ENCODE results near the gene RBFOX1. TPM values are rescaled to one million over a fixed set of nuclear protein-coding genes. Genes with fewer than 3 reads are reported as not detected.

RBFOX1 gene
- total RNA-seq, 1 experiment from 2014 or later: not detected

DNA sequence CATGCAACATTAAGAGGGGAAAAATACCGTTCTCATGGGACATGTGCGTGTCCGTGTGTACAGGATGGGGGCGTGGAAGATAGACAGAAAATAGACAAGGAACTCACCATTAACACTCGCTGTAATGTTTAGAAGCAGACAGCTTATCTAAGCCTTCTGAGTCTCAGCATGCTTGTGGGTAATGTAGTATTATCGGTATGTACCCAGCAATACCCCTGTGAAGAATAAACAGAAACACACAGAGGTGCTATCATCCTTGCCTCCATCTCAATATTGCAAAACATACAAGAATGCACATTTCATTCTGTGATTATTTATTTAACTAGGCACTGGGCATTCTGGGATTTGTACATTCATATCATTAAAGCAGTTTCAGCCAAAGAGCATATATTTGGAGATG lies 42.0 kb upstream of the RBFOX1 start:
- Histone ChIP-seq H2AFZ (ENCODE audit: low read depth, low read length, poor library complexity, severe bottlenecking) (no peak overlapping the region), H3K9me2 (ENCODE audit: insufficient read depth) (no peaks in the 10 kb centered on the region), H3K36me3 (ENCODE audit: control insufficient read depth in 1 of 2, insufficient read depth in 2 of 2, low read length in 2 of 2) (no peaks in the 10 kb centered on the region), H3K27me3 (ENCODE audit: insufficient read depth, low read length) (no peaks in the 10 kb centered on the region), H4K20me1 (ENCODE audit: insufficient read depth) (no peaks in the 10 kb centered on the region), H3K4me1 (ENCODE audit: control insufficient read depth in 1 of 2, insufficient read depth in 2 of 2, low read length in 2 of 2) (no peaks in the 10 kb centered on the region), H3K27ac (ENCODE audit: low read depth, low read length) (no peak overlapping the region), H3K4me2 (ENCODE audit: low read length) (no peak overlapping the region), H3K4me3 (replicated peaks in 1 of 2; ENCODE audit: low read depth in 1 of 2, low read length in 2 of 2) (no peak overlapping the region), H3K79me2 (ENCODE audit: insufficient read depth, low read length) (no peaks in the 10 kb centered on the region), H3K9ac (ENCODE audit: low read length) (no peak overlapping the region), H3K9me3 (ENCODE audit: control insufficient read depth in 1 of 2, insufficient read depth in 1 of 2, low read depth in 1 of 2, low read length in 2 of 2) (peaks cover 7 to 32% of the 10 kb centered on the region in 2 experiments; a peak in 2 of 4 replicates)
- RAD21 ChIA-PET (ENCODE audit: low non-redundant PET in 1 of 2, low total read pairs in 2 of 2, uncharacterized antibody in 2 of 2, unreplicated experiment in 2 of 2): no interaction called here
- no TSS peak for BruUV-seq (replicated peaks)
- CTCF ChIA-PET: no interaction called here
- intact Hi-C loops (cut with micrococcal nuclease): no loop called here
- TF ChIP-seq CBX3 (IDR thresholded peaks at IDR 0.05; ENCODE audit: low read depth) (no peak), ELF1 (IDR thresholded peaks at IDR 0.05; ENCODE audit: borderline replicate concordance, low read depth) (no peak), POLR2A (IDR thresholded peaks at IDR 0.05; ENCODE audit: borderline replicate concordance, extremely low read depth, insufficient read depth, insufficient read length) (no peak), FOSL1 (IDR thresholded peaks at IDR 0.05; ENCODE audit: low read depth) (no peak), SIN3A (IDR thresholded peaks at IDR 0.05; ENCODE audit: low read depth) (no peak), RAD21 (IDR thresholded peaks at IDR 0.05; ENCODE audit: low read depth) (no peak), POLR2AphosphoS5 (IDR thresholded peaks at IDR 0.05; ENCODE audit: low read depth, low read length) (no peak), ZNF274 (IDR thresholded peaks at IDR 0.05; ENCODE audit: low read depth, low read length) (no peak), TCF7L2 (IDR thresholded peaks at IDR 0.05; ENCODE audit: borderline replicate concordance, extremely low read depth, insufficient read depth, insufficient read length) (no peak)
- TF ChIP-seq, protein P1, sequence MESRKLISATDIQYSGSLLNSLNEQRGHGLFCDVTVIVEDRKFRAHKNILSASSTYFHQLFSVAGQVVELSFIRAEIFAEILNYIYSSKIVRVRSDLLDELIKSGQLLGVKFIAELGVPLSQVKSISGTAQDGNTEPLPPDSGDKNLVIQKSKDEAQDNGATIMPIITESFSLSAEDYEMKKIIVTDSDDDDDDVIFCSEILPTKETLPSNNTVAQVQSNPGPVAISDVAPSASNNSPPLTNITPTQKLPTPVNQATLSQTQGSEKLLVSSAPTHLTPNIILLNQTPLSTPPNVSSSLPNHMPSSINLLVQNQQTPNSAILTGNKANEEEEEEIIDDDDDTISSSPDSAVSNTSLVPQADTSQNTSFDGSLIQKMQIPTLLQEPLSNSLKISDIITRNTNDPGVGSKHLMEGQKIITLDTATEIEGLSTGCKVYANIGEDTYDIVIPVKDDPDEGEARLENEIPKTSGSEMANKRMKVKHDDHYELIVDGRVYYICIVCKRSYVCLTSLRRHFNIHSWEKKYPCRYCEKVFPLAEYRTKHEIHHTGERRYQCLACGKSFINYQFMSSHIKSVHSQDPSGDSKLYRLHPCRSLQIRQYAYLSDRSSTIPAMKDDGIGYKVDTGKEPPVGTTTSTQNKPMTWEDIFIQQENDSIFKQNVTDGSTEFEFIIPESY (IDR thresholded peaks at IDR 0.05; ENCODE audit: extremely low read depth, insufficient replicate concordance, low read length): no peak
- POLR2A ChIA-PET: no interaction called here
- no peak for ATAC-seq
- DNase-seq (ENCODE audit: low read depth, low spot score): no peak
